ENCODE data around the gene SNW1.

The SNW1 gene

GRCh38 chr14:77717608-77718305 is 43.2 kb downstream of the SNW1 start:
- Histone ChIP-seq H3K4me3 (ENCODE audit: low read depth in 1 of 5, low read length in 5 of 5) (no peak overlapping the region), H3K36me3 (ENCODE audit: control insufficient read depth in 5 of 5, insufficient read depth in 5 of 5, low read length in 5 of 5) (peaks cover 45 to 86% (median 73%) of the 10 kb centered on the region in 5 donors), H3K4me1 (ENCODE audit: control insufficient read depth in 5 of 5, insufficient read depth in 5 of 5, low read length in 5 of 5) (no peaks in the 10 kb centered on the region), H3K9me3 (ENCODE audit: control insufficient read depth in 5 of 5, low read length in 5 of 5) (no peaks in the 10 kb centered on the region), H3K27me3 (ENCODE audit: control insufficient read depth in 5 of 5, insufficient read depth in 4 of 5, low read length in 5 of 5) (no peaks in the 10 kb centered on the region), H3K9ac (ENCODE audit: low read length in 5 of 5) (no peak overlapping the region), H3K27ac (ENCODE audit: low read depth, low read length) (no peak overlapping the region)

GRCh38 chr14:77714926-77715325 is 46.0 kb downstream of the SNW1 start:
- no peak overlapping the region for H3K9ac ChIP-seq (ENCODE audit: low read length in 5 of 5)

GRCh38 chr14:77710364-77710763 is 50.6 kb downstream of the SNW1 start:
- Histone ChIP-seq H3K9me3 (ENCODE audit: control insufficient read depth in 5 of 5, low read length in 5 of 5) (no peaks in the 10 kb centered on the region), H3K36me3 (ENCODE audit: control insufficient read depth in 5 of 5, insufficient read depth in 5 of 5, low read length in 5 of 5) (peaks cover 24 to 41% (median 33%) of the 10 kb centered on the region in 5 donors), H3K4me3 (ENCODE audit: low read depth in 1 of 5, low read length in 5 of 5) (no peak overlapping the region), H3K27ac (ENCODE audit: low read depth, low read length) (no peak overlapping the region), H3K27me3 (ENCODE audit: control insufficient read depth in 5 of 5, insufficient read depth in 4 of 5, low read length in 5 of 5) (no peaks in the 10 kb centered on the region), H3K4me1 (ENCODE audit: control insufficient read depth in 5 of 5, insufficient read depth in 5 of 5, low read length in 5 of 5) (peaks cover 9 to 36% (median 31%) of the 10 kb centered on the region in 5 donors), H3K9ac (ENCODE audit: low read length in 5 of 5) (no peak overlapping the region)

More at GRCh38 chr14:77714926-77715325, 46.0 kb downstream of the SNW1 start:
- no peaks in the 10 kb centered on the region for H3K9me3 ChIP-seq (ENCODE audit: control insufficient read depth in 5 of 5, low read length in 5 of 5)
- H3K27ac ChIP-seq (ENCODE audit: low read depth, low read length), result no peak overlapping the region
- no peak overlapping the region for H3K4me3 ChIP-seq (ENCODE audit: low read depth in 1 of 5, low read length in 5 of 5)
- no peaks in the 10 kb centered on the region for H3K27me3 ChIP-seq (ENCODE audit: control insufficient read depth in 5 of 5, insufficient read depth in 4 of 5, low read length in 5 of 5)
- peaks cover 0 to under 1% (median 0%) of the 10 kb centered on the region in 5 donors for H3K4me1 ChIP-seq (ENCODE audit: control insufficient read depth in 5 of 5, insufficient read depth in 5 of 5, low read length in 5 of 5)
- H3K36me3 ChIP-seq (ENCODE audit: control insufficient read depth in 5 of 5, insufficient read depth in 5 of 5, low read length in 5 of 5), result peaks cover 38 to 82% (median 68%) of the 10 kb centered on the region in 5 donors

GRCh38 chr14:77709412-77709811 is 51.5 kb downstream of the SNW1 start:
- Histone ChIP-seq H3K27me3 (ENCODE audit: control insufficient read depth in 5 of 5, insufficient read depth in 4 of 5, low read length in 5 of 5) (no peaks in the 10 kb centered on the region), H3K27ac (ENCODE audit: low read depth, low read length) (no peak overlapping the region), H3K4me1 (ENCODE audit: control insufficient read depth in 5 of 5, insufficient read depth in 5 of 5, low read length in 5 of 5) (peaks cover 9 to 36% (median 31%) of the 10 kb centered on the region in 5 donors), H3K36me3 (ENCODE audit: control insufficient read depth in 5 of 5, insufficient read depth in 5 of 5, low read length in 5 of 5) (peaks cover 20 to 36% (median 25%) of the 10 kb centered on the region in 5 donors), H3K9me3 (ENCODE audit: control insufficient read depth in 5 of 5, low read length in 5 of 5) (no peaks in the 10 kb centered on the region), H3K4me3 (ENCODE audit: low read depth in 1 of 5, low read length in 5 of 5) (no peak overlapping the region), H3K9ac (ENCODE audit: low read length in 5 of 5) (peak overlapping the region in 1 of 5 donors; percentile 97)

- Histone ChIP-seq H3K27ac (ENCODE audit: low read depth, low read length) (no peak overlapping the region), H3K4me3 (ENCODE audit: low read depth in 1 of 5, low read length in 5 of 5) (peak overlapping the region; percentile 96 to 100 (median 100)), H3K36me3 (ENCODE audit: control insufficient read depth in 5 of 5, insufficient read depth in 5 of 5, low read length in 5 of 5) (peaks cover 26 to 37% (median 27%) of the 10 kb centered on the region in 5 donors), H3K9me3 (ENCODE audit: control insufficient read depth in 5 of 5, low read length in 5 of 5) (no peaks in the 10 kb centered on the region), H3K27me3 (ENCODE audit: control insufficient read depth in 5 of 5, insufficient read depth in 4 of 5, low read length in 5 of 5) (no peaks in the 10 kb centered on the region), H3K9ac (ENCODE audit: low read length in 5 of 5) (peak overlapping the region; percentile 82 to 97 (median 83)), H3K4me1 (ENCODE audit: control insufficient read depth in 5 of 5, insufficient read depth in 5 of 5, low read length in 5 of 5) (peaks cover 9 to 36% (median 31%) of the 10 kb centered on the region in 5 donors)
These were observed 52.2 kb downstream of the SNW1 start for GRCh38 chr14:77708749-77709148.

GRCh38 chr14:77707724-77708408 is 53.1 kb downstream of the SNW1 start, which contains the start of the genes ALKBH1 and SLIRP:
TSS of gene ALKBH1 (minus strand) at chr14:77708023. CDS start at chr14:77708004, 19 bp downstream.
TSS of gene SLIRP (plus strand) at chr14:77708103. CDS start at chr14:77708112, 9 bp downstream.
- Histone ChIP-seq H3K9me3 (ENCODE audit: control insufficient read depth in 5 of 5, low read length in 5 of 5) (no peaks in the 10 kb centered on the region), H3K4me3 (ENCODE audit: low read depth in 1 of 5, low read length in 5 of 5) (peak within 1 kb of the TSS; percentile 96 to 100 (median 100)), H3K9ac (ENCODE audit: low read length in 5 of 5) (peak within 1 kb of the TSS; percentile 82 to 97 (median 83)), H3K27me3 (ENCODE audit: control insufficient read depth in 5 of 5, insufficient read depth in 4 of 5, low read length in 5 of 5) (no peaks in the 10 kb centered on the region), H3K27ac (ENCODE audit: low read depth, low read length) (peak within 1 kb of the TSS; percentile 54), H3K36me3 (ENCODE audit: control insufficient read depth in 5 of 5, insufficient read depth in 5 of 5, low read length in 5 of 5) (peaks cover 22 to 38% (median 31%) of the 10 kb centered on the region in 5 donors), H3K4me1 (ENCODE audit: control insufficient read depth in 5 of 5, insufficient read depth in 5 of 5, low read length in 5 of 5) (peaks cover 9 to 36% (median 31%) of the 10 kb centered on the region in 5 donors)

- Histone ChIP-seq H3K9ac (ENCODE audit: low read length in 5 of 5) (peak overlapping the region; percentile 79 to 97 (median 82)), H3K27ac (ENCODE audit: low read depth, low read length) (peak overlapping the region; percentile 54), H3K27me3 (ENCODE audit: control insufficient read depth in 5 of 5, insufficient read depth in 4 of 5, low read length in 5 of 5) (no peaks in the 10 kb centered on the region), H3K4me3 (ENCODE audit: low read depth in 1 of 5, low read length in 5 of 5) (peak overlapping the region; percentile 96 to 100 (median 100)), H3K4me1 (ENCODE audit: control insufficient read depth in 5 of 5, insufficient read depth in 5 of 5, low read length in 5 of 5) (peaks cover 9 to 36% (median 31%) of the 10 kb centered on the region in 5 donors), H3K36me3 (ENCODE audit: control insufficient read depth in 5 of 5, insufficient read depth in 5 of 5, low read length in 5 of 5) (peaks cover 20 to 40% (median 33%) of the 10 kb centered on the region in 5 donors), H3K9me3 (ENCODE audit: control insufficient read depth in 5 of 5, low read length in 5 of 5) (no peaks in the 10 kb centered on the region)
These were observed 53.6 kb downstream of the SNW1 start for GRCh38 chr14:77707355-77707723.

GRCh38 chr14:77691259-77691658 is 69.7 kb downstream of the SNW1 start:
- H3K36me3 ChIP-seq (ENCODE audit: control insufficient read depth in 5 of 5, insufficient read depth in 5 of 5, low read length in 5 of 5), result peaks cover 40 to 73% (median 41%) of the 10 kb centered on the region in 5 donors
- no peak overlapping the region for H3K4me3 ChIP-seq (ENCODE audit: low read depth in 1 of 5, low read length in 5 of 5)
- no peaks in the 10 kb centered on the region for H3K27me3 ChIP-seq (ENCODE audit: control insufficient read depth in 5 of 5, insufficient read depth in 4 of 5, low read length in 5 of 5)
- no peaks in the 10 kb centered on the region for H3K4me1 ChIP-seq (ENCODE audit: control insufficient read depth in 5 of 5, insufficient read depth in 5 of 5, low read length in 5 of 5)
- no peak overlapping the region for H3K9ac ChIP-seq (ENCODE audit: low read length in 5 of 5)
- no peaks in the 10 kb centered on the region for H3K9me3 ChIP-seq (ENCODE audit: control insufficient read depth in 5 of 5, low read length in 5 of 5)
- H3K27ac ChIP-seq (ENCODE audit: low read depth, low read length), result no peak overlapping the region

- peaks cover 11 to 47% (median 20%) of the 10 kb centered on the region in 5 donors for H3K36me3 ChIP-seq (ENCODE audit: control insufficient read depth in 5 of 5, insufficient read depth in 5 of 5, low read length in 5 of 5)
- H3K4me1 ChIP-seq (ENCODE audit: control insufficient read depth in 5 of 5, insufficient read depth in 5 of 5, low read length in 5 of 5), result no peaks in the 10 kb centered on the region
- no peak overlapping the region for H3K4me3 ChIP-seq (ENCODE audit: low read depth in 1 of 5, low read length in 5 of 5)
- no peaks in the 10 kb centered on the region for H3K9me3 ChIP-seq (ENCODE audit: control insufficient read depth in 5 of 5, low read length in 5 of 5)
- no peaks in the 10 kb centered on the region for H3K27me3 ChIP-seq (ENCODE audit: control insufficient read depth in 5 of 5, insufficient read depth in 4 of 5, low read length in 5 of 5)
- no peak overlapping the region for H3K27ac ChIP-seq (ENCODE audit: low read depth, low read length)
- H3K9ac ChIP-seq (ENCODE audit: low read length in 5 of 5), result no peak overlapping the region
These were observed 78.8 kb downstream of the SNW1 start for GRCh38 chr14:77682158-77682553.

Measured in subcutaneous abdominal adipose tissue (tissue), 5 donors.